ENCODE measurements around the gene RSPH6A.

GRCh38 chr19:45778010-45778661 is 37.0 kb downstream of the RSPH6A start:
- TF ChIP-seq ZC3H10 (CRISPR knock-in tag; IDR thresholded peaks at IDR 0.05) (no peak), BACH2 (CRISPR knock-in tag; IDR thresholded peaks at IDR 0.05; ENCODE audit: borderline replicate concordance) (no peak), PATZ1 (CRISPR knock-in tag; IDR thresholded peaks at IDR 0.05; ENCODE audit: borderline replicate concordance) (no peak)
